ENCODE measurements around the gene PRSS12. TPM values are rescaled to one million over a fixed set of nuclear protein-coding genes. Genes with fewer than 3 reads are reported as not detected.

The PRSS12 gene
- polyA plus RNA-seq, 1 donor from 2014 or later: 1.1 TPM

DNA sequence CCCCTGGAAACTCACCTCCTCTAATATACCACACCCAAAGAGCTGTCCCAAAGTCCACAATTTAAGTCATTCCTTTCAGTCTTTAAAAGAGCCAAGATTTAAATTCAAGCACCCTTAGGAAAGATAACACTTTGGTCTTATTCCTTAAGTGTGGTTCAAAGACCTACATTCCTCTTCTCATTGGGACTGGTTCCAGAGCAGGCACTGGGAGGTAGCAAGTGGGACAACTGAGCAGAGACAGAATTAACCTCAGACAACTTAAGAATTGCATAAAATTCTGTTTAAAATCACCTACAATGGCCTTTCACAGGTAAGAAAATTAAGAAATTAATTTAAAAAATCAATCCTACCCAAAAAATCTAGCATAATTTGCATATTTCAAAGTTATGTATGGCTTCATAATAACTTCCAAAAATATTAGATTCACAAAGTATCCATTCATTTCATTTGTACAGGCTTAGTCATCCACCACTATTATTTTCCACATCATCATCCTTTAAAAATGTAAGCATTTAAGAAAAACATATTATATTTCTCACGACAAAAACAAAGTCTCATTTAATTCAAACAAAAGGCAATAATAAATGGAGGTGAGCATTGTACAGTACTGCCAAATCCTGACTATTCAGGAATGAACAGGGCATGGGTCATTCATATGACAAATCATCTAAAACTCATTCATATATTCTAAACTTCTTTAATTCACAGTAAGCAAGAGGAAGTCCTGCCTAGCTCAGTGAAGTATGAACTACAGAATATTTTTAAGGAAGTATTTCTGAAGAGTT, 13.6 kb downstream of the PRSS12 start:
- Histone ChIP-seq H3K9me2 (ENCODE audit: insufficient read depth, low read length) (no peaks in the 10 kb centered on the region), H3F3A (ENCODE audit: insufficient read depth, low read length, poor library complexity, severe bottlenecking) (no peaks in the 10 kb centered on the region)

DNA sequence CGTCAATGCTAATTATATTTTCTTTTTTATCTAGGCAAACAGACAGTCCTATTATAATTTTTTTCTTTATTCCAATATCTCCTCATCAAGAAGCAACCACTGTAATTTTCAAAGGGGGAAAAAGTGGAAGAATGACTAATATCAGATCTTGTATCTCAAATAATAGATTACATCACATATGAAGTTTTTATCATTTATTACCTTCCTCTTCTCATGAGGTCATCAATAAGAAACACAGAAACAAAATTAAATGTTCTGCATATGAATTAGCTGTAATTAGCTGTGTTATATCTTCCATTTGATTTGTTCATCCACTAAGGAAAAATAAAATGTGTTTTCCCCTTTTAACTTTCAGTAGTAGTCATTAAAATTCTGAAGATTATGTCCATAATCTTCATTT, 14.3 kb downstream of the PRSS12 start:
- no peak overlapping the region for H3K9ac ChIP-seq (ENCODE audit: low read length)
- no peaks in the 10 kb centered on the region for H3F3A ChIP-seq (ENCODE audit: insufficient read depth, low read length, poor library complexity, severe bottlenecking)
- no peaks in the 10 kb centered on the region for H3K36me3 ChIP-seq (ENCODE audit: insufficient read depth, low read length)
- H4K20me1 ChIP-seq (ENCODE audit: insufficient read depth): no peaks in the 10 kb centered on the region
- H3K9me3 ChIP-seq (ENCODE audit: low read length): no peaks in the 10 kb centered on the region
- H3K4me3 ChIP-seq (ENCODE audit: low read length): no peak overlapping the region
- no peaks in the 10 kb centered on the region for H3K79me2 ChIP-seq (replicated peaks; ENCODE audit: insufficient read depth, low read length)
- H3K9me2 ChIP-seq (ENCODE audit: insufficient read depth, low read length): no peaks in the 10 kb centered on the region
- H3K27ac ChIP-seq (ENCODE audit: low read length): no peak overlapping the region
- TF ChIP-seq EP300 (conservative IDR thresholded peaks at IDR 0.05; ENCODE audit: poor library complexity, severe bottlenecking): no peak
- TF ChIP-seq, protein P1, sequence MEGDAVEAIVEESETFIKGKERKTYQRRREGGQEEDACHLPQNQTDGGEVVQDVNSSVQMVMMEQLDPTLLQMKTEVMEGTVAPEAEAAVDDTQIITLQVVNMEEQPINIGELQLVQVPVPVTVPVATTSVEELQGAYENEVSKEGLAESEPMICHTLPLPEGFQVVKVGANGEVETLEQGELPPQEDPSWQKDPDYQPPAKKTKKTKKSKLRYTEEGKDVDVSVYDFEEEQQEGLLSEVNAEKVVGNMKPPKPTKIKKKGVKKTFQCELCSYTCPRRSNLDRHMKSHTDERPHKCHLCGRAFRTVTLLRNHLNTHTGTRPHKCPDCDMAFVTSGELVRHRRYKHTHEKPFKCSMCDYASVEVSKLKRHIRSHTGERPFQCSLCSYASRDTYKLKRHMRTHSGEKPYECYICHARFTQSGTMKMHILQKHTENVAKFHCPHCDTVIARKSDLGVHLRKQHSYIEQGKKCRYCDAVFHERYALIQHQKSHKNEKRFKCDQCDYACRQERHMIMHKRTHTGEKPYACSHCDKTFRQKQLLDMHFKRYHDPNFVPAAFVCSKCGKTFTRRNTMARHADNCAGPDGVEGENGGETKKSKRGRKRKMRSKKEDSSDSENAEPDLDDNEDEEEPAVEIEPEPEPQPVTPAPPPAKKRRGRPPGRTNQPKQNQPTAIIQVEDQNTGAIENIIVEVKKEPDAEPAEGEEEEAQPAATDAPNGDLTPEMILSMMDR (IDR thresholded peaks at IDR 0.05; ENCODE audit: poor library complexity, severe bottlenecking): no peak
- TF ChIP-seq POLR2AphosphoS5 (IDR thresholded peaks at IDR 0.05): no peak
- TF ChIP-seq RAD21 (conservative IDR thresholded peaks at IDR 0.05): no peak
- no peak for TF ChIP-seq MXI1 (conservative IDR thresholded peaks at IDR 0.05; ENCODE audit: poor library complexity, severe bottlenecking)
- TF ChIP-seq, protein P2, sequence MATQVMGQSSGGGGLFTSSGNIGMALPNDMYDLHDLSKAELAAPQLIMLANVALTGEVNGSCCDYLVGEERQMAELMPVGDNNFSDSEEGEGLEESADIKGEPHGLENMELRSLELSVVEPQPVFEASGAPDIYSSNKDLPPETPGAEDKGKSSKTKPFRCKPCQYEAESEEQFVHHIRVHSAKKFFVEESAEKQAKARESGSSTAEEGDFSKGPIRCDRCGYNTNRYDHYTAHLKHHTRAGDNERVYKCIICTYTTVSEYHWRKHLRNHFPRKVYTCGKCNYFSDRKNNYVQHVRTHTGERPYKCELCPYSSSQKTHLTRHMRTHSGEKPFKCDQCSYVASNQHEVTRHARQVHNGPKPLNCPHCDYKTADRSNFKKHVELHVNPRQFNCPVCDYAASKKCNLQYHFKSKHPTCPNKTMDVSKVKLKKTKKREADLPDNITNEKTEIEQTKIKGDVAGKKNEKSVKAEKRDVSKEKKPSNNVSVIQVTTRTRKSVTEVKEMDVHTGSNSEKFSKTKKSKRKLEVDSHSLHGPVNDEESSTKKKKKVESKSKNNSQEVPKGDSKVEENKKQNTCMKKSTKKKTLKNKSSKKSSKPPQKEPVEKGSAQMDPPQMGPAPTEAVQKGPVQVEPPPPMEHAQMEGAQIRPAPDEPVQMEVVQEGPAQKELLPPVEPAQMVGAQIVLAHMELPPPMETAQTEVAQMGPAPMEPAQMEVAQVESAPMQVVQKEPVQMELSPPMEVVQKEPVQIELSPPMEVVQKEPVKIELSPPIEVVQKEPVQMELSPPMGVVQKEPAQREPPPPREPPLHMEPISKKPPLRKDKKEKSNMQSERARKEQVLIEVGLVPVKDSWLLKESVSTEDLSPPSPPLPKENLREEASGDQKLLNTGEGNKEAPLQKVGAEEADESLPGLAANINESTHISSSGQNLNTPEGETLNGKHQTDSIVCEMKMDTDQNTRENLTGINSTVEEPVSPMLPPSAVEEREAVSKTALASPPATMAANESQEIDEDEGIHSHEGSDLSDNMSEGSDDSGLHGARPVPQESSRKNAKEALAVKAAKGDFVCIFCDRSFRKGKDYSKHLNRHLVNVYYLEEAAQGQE (IDR thresholded peaks at IDR 0.05; ENCODE audit: borderline replicate concordance): no peak
- no peak for TF ChIP-seq SMC3 (conservative IDR thresholded peaks at IDR 0.05; ENCODE audit: poor library complexity)
- TF ChIP-seq TAF1 (IDR thresholded peaks at IDR 0.05; ENCODE audit: low read depth): no peak
- no peak for TF ChIP-seq EZH2 (IDR thresholded peaks at IDR 0.05; ENCODE audit: borderline replicate concordance, insufficient read depth, low read length, poor library complexity, severe bottlenecking)
- H3K27me3 ChIP-seq (ENCODE audit: insufficient read depth, low read depth, low read length): no peaks in the 10 kb centered on the region
- H3K4me2 ChIP-seq (ENCODE audit: low read length): no peak overlapping the region
- no peak overlapping the region for H2AFZ ChIP-seq (ENCODE audit: low read depth, low read length)

More for the DNA sequence above, 13.6 kb downstream of the PRSS12 start:
- Histone ChIP-seq H4K20me1 (ENCODE audit: insufficient read depth) (no peaks in the 10 kb centered on the region), H3K27ac (ENCODE audit: low read length) (no peak overlapping the region), H3K79me2 (replicated peaks; ENCODE audit: insufficient read depth, low read length) (no peaks in the 10 kb centered on the region), H3K4me3 (ENCODE audit: low read length) (no peak overlapping the region), H3K36me3 (ENCODE audit: insufficient read depth, low read length) (no peaks in the 10 kb centered on the region), H3K4me2 (ENCODE audit: low read length) (no peak overlapping the region), H3K27me3 (ENCODE audit: insufficient read depth, low read depth, low read length) (no peaks in the 10 kb centered on the region), H2AFZ (ENCODE audit: low read depth, low read length) (no peak overlapping the region), H3K9me3 (ENCODE audit: low read length) (no peaks in the 10 kb centered on the region), H3K9ac (ENCODE audit: low read length) (no peak overlapping the region)
- TF ChIP-seq RAD21 (conservative IDR thresholded peaks at IDR 0.05) (no peak), MXI1 (conservative IDR thresholded peaks at IDR 0.05; ENCODE audit: poor library complexity, severe bottlenecking) (no peak), SMC3 (conservative IDR thresholded peaks at IDR 0.05; ENCODE audit: poor library complexity) (no peak), POLR2AphosphoS5 (IDR thresholded peaks at IDR 0.05) (no peak), EP300 (conservative IDR thresholded peaks at IDR 0.05; ENCODE audit: poor library complexity, severe bottlenecking) (no peak), EZH2 (IDR thresholded peaks at IDR 0.05; ENCODE audit: borderline replicate concordance, insufficient read depth, low read length, poor library complexity, severe bottlenecking) (no peak), TAF1 (IDR thresholded peaks at IDR 0.05; ENCODE audit: low read depth) (no peak)
- TF ChIP-seq, protein P1 (IDR thresholded peaks at IDR 0.05; ENCODE audit: poor library complexity, severe bottlenecking): no peak
- TF ChIP-seq, protein P2 (IDR thresholded peaks at IDR 0.05; ENCODE audit: borderline replicate concordance): no peak

Measured in neural cell (in vitro differentiated cells).